GM12873 (cell line): ENCODE results near the gene GOLGA7B.

ENCODE experiments used
- TF ChIP-seq, protein P1 (sequence below): IDR thresholded peaks from 2 replicates; pipeline ENCODE4 v1.5.1; 2012; ENCODE audit warnings: low read depth, mild to moderate bottlenecking, moderate library complexity, low read length, control low read depth; ENCODE audit not compliant: insufficient read depth; ENCODE audit errors: missing control alignments

The GOLGA7B gene

DNA sequence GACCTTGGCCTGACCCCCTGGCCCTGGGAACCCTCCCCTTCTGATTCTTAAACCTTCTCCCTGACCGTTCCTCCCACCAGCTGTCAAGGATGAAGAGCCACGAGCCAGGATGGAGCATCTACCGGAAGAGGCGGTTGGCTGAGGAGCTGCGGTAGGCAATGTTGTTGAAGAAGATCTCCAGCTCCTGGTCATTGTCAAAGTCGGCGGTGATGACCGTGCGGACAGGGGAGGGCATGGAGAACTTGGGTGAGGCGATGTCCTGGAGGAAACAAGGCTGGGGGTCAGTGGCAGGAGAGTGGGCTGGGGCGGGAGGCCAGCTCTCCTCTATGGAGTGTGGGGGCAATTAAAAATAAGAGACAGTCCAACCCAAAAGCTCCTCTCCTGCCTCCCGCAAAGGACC, 51.7 kb downstream of the GOLGA7B start:
- TF ChIP-seq, protein P1, sequence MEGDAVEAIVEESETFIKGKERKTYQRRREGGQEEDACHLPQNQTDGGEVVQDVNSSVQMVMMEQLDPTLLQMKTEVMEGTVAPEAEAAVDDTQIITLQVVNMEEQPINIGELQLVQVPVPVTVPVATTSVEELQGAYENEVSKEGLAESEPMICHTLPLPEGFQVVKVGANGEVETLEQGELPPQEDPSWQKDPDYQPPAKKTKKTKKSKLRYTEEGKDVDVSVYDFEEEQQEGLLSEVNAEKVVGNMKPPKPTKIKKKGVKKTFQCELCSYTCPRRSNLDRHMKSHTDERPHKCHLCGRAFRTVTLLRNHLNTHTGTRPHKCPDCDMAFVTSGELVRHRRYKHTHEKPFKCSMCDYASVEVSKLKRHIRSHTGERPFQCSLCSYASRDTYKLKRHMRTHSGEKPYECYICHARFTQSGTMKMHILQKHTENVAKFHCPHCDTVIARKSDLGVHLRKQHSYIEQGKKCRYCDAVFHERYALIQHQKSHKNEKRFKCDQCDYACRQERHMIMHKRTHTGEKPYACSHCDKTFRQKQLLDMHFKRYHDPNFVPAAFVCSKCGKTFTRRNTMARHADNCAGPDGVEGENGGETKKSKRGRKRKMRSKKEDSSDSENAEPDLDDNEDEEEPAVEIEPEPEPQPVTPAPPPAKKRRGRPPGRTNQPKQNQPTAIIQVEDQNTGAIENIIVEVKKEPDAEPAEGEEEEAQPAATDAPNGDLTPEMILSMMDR, result no peak

DNA sequence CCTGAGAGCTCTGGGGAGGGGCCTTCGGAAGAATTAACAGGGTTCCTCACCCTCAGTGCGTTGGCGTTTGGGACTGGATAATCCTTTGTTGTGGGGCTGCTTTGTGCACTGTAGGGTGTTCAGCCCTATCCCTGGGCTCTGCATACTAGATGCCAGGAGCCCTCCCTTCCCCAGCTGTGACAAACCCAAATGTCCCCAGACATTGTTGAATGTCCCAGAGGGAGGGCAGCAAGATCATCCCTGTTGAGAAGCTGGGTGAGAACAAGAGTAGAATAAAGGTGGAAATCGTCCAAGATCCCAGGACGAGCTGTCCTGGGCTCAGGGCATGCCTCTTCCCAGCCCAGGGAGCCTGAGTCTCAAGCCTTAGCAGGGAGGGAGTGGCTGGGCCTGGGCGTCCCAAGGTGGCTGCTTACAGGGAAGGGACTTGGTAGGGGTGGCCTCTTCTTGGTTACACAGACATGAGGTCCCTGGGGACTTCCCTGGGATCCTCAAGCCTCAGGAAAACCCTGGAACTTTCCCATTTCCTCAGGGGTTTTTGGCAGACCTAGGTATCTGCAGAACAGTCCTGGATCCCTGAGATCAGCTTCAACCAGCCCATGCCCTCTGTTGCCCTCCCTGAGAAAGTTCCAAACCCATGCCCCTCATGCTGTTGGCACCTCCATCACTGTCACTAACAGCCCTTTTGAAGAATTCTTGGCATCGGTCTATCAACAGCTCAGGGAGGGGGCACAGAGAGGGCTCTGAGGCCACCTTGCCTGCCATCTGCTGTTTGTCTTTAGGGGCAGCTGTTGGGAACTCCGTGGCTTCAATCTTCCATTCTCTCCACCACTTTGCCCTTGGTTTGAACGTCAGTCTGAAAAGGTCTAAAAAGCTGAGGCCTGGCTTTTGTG, 53.7 kb downstream of the GOLGA7B start:
- TF ChIP-seq, protein P1, result no peak

DNA sequence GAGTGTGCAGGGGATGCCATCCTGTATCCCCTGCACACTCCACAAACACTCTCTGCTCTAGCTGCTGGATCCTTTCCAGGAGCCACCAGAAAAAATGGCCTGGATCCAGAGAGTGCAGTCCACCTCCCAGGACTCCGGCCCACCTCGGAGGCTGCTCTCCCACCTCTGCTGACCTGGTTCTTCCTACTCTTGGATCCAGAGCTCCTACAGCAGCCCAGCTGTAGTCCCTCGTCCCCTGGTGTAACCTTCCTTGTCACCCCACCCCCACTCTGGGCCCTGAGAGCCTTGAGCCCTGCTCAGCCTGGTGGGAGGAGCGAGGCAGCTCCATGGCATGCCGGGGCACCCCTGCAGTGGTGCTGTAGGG, 54.4 kb downstream of the GOLGA7B start:
- TF ChIP-seq, protein P1, result no peak

DNA sequence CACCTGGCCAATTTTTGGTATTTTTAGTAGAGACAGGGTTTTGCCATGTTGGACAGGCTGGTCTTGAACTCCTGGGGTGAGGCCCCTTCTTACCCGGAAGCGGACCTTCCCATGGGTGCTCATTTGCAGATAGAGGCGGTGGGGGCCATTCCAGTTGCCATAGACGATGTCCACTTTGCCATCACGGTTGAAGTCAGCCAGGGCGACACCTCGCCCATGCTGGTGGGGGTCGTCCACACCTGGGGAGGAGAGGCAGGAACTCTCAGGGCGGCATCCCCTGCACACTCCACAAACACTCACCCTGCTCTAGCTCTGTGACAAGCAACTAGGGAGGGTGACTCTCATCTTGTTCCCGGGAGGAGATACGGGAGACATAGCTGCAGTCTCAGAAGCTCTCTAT, 54.9 kb downstream of the GOLGA7B start:
- TF ChIP-seq, protein P1, result no peak

DNA sequence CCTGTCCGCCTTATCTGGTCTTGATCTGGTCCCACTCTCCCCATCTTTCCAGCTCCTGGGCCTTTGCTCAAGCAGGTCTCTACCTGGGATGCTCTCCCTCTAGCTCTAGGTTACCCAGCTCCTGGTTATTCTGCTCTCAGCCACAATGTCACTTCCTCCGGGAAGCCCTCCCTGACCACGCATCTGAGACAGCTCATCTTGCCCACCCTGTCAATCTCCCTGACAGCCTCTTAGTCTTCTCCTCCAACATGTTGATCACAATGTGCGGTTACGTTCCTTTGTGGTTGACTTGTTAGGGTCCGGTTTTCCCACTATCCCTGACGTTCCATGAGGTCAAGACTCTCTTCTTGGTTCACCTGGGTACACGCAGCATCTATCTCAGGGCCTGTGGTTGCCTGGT, 55.6 kb downstream of the GOLGA7B start:
- TF ChIP-seq, protein P1, result no peak

DNA sequence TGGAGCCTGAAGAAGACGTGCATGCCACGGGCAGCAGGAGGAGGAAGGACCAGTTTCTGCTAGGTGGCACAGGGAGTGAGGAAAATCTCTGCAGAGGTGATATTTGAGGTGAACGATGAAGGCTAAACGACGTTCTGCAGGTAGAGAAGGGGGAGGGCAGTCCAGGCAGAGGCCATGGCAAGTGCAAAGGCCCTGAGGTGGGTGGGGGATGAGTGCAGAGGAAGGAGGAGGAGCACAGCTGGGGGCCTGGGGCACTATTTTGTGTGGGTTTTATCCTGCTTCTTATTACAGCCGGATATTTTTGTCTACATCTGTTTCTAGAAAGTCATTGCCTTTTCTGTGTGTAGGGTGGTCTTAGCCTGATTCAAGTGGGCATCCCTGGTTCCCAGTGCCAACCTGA, 57.6 kb downstream of the GOLGA7B start:
- TF ChIP-seq, protein P1, result no peak

DNA sequence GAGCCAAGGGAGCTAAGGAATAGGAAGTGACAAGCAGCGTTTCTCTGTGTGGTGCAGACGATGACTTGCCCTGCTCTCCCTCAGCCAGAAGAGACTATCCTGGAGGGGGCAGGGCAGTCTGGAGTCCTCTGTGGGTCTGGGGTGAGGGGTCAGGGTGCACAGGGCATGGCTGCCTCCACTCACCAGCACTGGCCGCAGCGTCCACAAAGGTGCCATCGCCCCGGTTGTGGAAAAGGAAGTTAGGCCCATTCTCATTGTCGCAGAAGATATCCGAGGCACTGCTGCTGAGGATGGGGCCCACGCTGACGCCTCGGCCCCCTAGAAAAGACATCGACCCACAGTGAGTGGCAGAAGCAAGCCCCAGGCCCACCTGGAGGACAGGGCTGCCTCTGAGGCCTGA, 58.2 kb downstream of the GOLGA7B start:
- TF ChIP-seq, protein P1, result no peak
